ENCODE results near the gene ALKBH1. TPM values are rescaled to one million over a fixed set of nuclear protein-coding genes. Genes with fewer than 3 reads are reported as not detected.
A peak's percentile ranks its signal among the peaks of the same experiment; 100 is the strongest.

ALKBH1 gene
- total RNA-seq, 2 experiments from 2014 or later = 13.5 to 14.5 TPM

GRCh38 chr14:77714926-77715325 is 7.1 kb upstream of the ALKBH1 start:
- Mint-ChIP-seq H3K9me3 (no peaks in the 10 kb centered on the region), H3K27me3 (ENCODE audit: low read depth) (no peaks in the 10 kb centered on the region), H3K4me1 (ENCODE audit: low read depth) (peaks cover 32% of the 10 kb centered on the region), H3K36me3 (ENCODE audit: low read depth) (peaks cover 49% of the 10 kb centered on the region), H3K27ac (peak overlapping the region; percentile 73), H3K4me3 (no peak overlapping the region)
- peak; percentile 35 for DNase-seq
- CTCF ChIA-PET = interaction anchor here (0.7 kb wide), 1 partner anchor 38 kb away, joined by 4 read pairs; no protein-coding TSS in a partner anchor
- intact Hi-C loops (cut with micrococcal nuclease) = loop anchor here (5.0 kb wide), 1 partner anchor 37 kb away; no protein-coding TSS in a partner anchor

GRCh38 chr14:77710364-77710763 is 2.5 kb upstream of the ALKBH1 start:
- intact Hi-C loops (cut with micrococcal nuclease) = no loop called here
- CTCF ChIA-PET = no interaction called here
- H3K4me3 Mint-ChIP-seq = peak overlapping the region; percentile 2
- H3K27me3 Mint-ChIP-seq (ENCODE audit: low read depth) = no peaks in the 10 kb centered on the region
- H3K9me3 Mint-ChIP-seq = no peaks in the 10 kb centered on the region
- peaks cover 30% of the 10 kb centered on the region for H3K36me3 Mint-ChIP-seq (ENCODE audit: low read depth)
- no peak overlapping the region for H3K27ac Mint-ChIP-seq
- H3K4me1 Mint-ChIP-seq (ENCODE audit: low read depth) = peaks cover 56% of the 10 kb centered on the region
- no peak for DNase-seq

DNA sequence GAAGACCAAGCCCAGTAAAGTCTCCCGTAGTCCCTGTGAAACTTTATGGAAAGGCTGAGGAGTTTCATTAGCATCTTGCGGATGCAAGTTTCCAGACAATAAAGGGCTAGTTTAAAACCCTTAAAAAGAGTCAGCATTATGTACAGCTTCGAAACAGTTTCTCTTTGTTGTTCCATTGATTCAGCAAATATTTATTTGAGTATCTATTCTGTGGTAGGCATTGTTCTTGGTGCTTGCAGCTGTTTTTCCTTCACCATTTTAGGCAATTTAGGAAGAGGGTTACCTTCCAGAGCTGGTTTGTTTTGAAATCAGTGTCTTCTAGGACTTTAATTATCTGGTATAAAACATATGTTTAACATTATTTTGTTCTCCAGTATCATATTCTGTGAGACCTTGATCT is 1.6 kb upstream of the ALKBH1 start:
- DNase-seq = no peak
- Mint-ChIP-seq H3K4me1 (ENCODE audit: low read depth) (peaks cover 55% of the 10 kb centered on the region), H3K4me3 (peak overlapping the region; percentile 87), H3K36me3 (ENCODE audit: low read depth) (peaks cover 21% of the 10 kb centered on the region), H3K9me3 (no peaks in the 10 kb centered on the region), H3K27me3 (ENCODE audit: low read depth) (no peaks in the 10 kb centered on the region), H3K27ac (peak overlapping the region; percentile 51)
- CTCF ChIA-PET = interaction anchor here (0.6 to 1.4 kb wide), 2 partner anchors 55 to 250 kb away, joined by 3 to 5 read pairs; no protein-coding TSS in a partner anchor
- intact Hi-C loops (cut with micrococcal nuclease) = loop anchor here (5.0 kb wide), 1 partner anchor 407 kb away; no protein-coding TSS in a partner anchor

DNA sequence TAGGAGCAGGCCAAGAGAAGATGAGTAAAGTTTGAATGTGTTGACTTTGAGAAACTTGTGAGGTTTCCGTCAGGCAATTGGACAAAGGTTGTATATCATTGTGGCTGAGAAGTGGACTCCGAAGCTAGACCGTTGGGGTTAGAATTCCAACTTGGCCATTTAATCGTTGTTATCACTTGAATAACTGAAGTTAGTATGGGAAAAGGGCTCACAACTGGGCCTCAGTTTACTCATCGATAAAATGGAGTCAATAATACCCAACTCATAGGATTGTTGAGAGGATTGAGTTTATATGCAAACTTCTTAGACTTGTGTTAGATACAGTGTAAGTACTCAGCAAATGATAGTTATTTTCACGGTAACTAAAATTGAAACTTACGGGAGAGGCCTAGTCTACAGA is 926 bp upstream of the ALKBH1 start:
- H3K36me3 Mint-ChIP-seq (ENCODE audit: low read depth) = peaks cover 19% of the 10 kb centered on the region
- CTCF ChIA-PET = interaction anchor here (0.6 to 1.4 kb wide), 3 partner anchors 10 to 249 kb away, joined by 3 to 5 read pairs (median 3); no protein-coding TSS in a partner anchor

DNA sequence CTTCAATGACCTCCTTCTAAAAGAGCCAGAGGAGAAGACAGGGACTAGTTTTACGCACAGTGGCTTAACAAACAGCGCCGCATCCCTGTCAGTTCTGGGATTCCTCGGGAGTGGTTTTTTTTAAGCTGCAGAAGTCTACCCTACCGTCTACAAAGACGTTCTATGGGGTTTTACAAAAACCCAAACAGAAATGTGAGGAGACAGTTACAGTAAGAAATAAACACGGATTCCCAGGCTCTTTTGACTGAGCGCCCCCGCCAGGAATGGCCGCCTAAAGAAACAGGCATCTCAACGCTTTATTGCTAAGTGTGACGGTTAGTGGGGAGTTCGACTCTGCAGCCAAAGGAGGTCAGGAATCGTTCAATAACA is 484 bp downstream of the ALKBH1 start:
- peak; percentile 46 for DNase-seq
- H3K9me3 Mint-ChIP-seq = no peaks in the 10 kb centered on the region
- H3K27me3 Mint-ChIP-seq (ENCODE audit: low read depth) = no peaks in the 10 kb centered on the region
- intact Hi-C loops (cut with micrococcal nuclease) = loop anchor here (1.0 to 5.0 kb wide), 3 partner anchors 65 to 405 kb away; partner anchors contain the start of gene SPTLC2
- H3K4me1 Mint-ChIP-seq (ENCODE audit: low read depth) = peaks cover 45% of the 10 kb centered on the region
- CTCF ChIA-PET = interaction anchor here (1.5 kb wide), 1 partner anchor 18 kb away, joined by 6 read pairs; no protein-coding TSS in a partner anchor
- H3K4me3 Mint-ChIP-seq = peak overlapping the region; percentile 87
- H3K36me3 Mint-ChIP-seq (ENCODE audit: low read depth) = peaks cover 14% of the 10 kb centered on the region
- H3K27ac Mint-ChIP-seq = peak overlapping the region; percentile 88

More for the DNA sequence above, 926 bp upstream of the ALKBH1 start:
- no peaks in the 10 kb centered on the region for H3K9me3 Mint-ChIP-seq
- intact Hi-C loops (cut with micrococcal nuclease) = loop anchor here (1.0 to 5.0 kb wide), 5 partner anchors 53 to 406 kb away; partner anchors contain the start of genes ADCK1, GSTZ1, SNW1 and VIPAS39
- H3K27ac Mint-ChIP-seq = peak overlapping the region; percentile 88
- H3K27me3 Mint-ChIP-seq (ENCODE audit: low read depth) = no peaks in the 10 kb centered on the region
- H3K4me1 Mint-ChIP-seq (ENCODE audit: low read depth) = peaks cover 54% of the 10 kb centered on the region
- peak overlapping the region; percentile 87 for H3K4me3 Mint-ChIP-seq
- DNase-seq = no peak

- no peak overlapping the region for H3K27ac Mint-ChIP-seq
- intact Hi-C loops (cut with micrococcal nuclease) = no loop called here
- CTCF ChIA-PET = no interaction called here
- H3K27me3 Mint-ChIP-seq (ENCODE audit: low read depth) = no peaks in the 10 kb centered on the region
- no peaks in the 10 kb centered on the region for H3K4me1 Mint-ChIP-seq (ENCODE audit: low read depth)
- H3K4me3 Mint-ChIP-seq = no peak overlapping the region
- no peaks in the 10 kb centered on the region for H3K9me3 Mint-ChIP-seq
- no peak for DNase-seq
- H3K36me3 Mint-ChIP-seq (ENCODE audit: low read depth) = peaks cover 25% of the 10 kb centered on the region
Measured at GRCh38 chr14:77691259-77691658, 16.6 kb downstream of the ALKBH1 start.

DNA sequence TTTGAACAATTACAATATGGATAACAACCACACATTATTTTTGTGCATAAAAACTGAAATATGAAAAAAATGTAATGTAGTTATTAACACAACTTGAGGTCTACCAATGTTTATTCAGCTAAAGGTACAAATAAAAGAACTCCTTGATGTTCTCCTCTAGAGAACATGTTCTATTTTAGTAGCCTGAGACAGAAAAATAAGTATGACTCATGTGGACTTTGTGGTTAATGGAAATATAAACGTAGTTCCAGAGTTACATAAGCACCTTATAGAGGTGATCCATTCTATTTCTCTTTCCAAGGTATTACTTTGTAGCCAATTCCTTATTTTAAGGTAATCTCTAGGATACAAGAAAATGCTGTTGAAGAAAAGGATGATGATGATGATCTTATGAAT is 25.7 kb downstream of the ALKBH1 start:
- Mint-ChIP-seq H3K4me3 (no peak overlapping the region), H3K27me3 (ENCODE audit: low read depth) (no peaks in the 10 kb centered on the region), H3K27ac (no peak overlapping the region), H3K9me3 (no peaks in the 10 kb centered on the region), H3K4me1 (ENCODE audit: low read depth) (peaks cover 5% of the 10 kb centered on the region), H3K36me3 (ENCODE audit: low read depth) (peaks cover 26% of the 10 kb centered on the region)
- intact Hi-C loops (cut with micrococcal nuclease) = no loop called here
- no peak for DNase-seq
- CTCF ChIA-PET = no interaction called here

DNA sequence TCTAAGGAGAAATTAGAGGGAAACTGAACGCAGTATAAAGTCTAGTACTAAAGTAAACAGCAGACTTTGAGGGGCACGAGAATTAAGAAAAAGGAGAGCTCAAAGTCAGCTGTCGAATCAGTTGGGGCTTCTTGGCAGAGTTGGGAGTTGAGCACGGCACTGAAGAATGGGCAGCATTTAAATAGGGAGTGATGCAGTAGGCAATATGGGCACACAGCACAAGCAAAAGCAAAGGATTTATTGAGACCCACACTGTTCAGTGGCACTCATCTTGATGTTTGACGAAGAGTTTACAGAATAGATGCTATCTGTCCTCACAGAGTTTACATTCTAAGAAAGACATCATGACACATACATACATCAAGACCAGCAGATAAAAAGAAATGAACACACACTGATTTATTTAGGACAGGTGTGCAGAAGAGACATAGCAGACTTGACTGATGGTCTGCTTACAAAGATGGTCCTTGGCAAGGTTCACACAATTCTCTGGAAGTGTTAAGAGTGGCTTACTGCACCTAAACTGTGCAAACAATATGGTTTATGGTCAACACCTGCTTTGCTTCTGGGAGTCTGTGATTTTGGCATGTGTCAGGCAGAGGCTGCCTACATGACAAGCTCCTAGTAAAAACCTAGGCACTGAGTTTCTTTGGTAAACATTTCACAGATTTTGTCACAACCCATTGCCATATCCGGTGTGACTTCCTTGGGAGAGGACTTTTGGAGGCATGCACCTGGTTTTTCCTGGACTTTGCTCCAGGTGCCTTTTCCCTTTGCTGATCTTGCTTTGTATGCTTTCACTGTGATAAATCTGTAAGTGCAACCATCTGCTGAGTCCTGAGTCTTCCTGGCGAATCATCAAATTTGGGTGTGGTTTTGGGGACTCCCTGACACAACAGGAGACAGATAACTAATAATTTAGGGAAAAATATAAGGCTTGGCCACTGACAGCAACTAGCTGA is 26.3 kb downstream of the ALKBH1 start:
- CTCF ChIA-PET = no interaction called here
- H3K9me3 Mint-ChIP-seq = no peaks in the 10 kb centered on the region
- peaks cover 5% of the 10 kb centered on the region for H3K4me1 Mint-ChIP-seq (ENCODE audit: low read depth)
- intact Hi-C loops (cut with micrococcal nuclease) = no loop called here
- H3K27me3 Mint-ChIP-seq (ENCODE audit: low read depth) = no peaks in the 10 kb centered on the region
- no peak overlapping the region for H3K4me3 Mint-ChIP-seq
- no peak for DNase-seq
- peaks cover 22% of the 10 kb centered on the region for H3K36me3 Mint-ChIP-seq (ENCODE audit: low read depth)
- H3K27ac Mint-ChIP-seq = no peak overlapping the region

DNA sequence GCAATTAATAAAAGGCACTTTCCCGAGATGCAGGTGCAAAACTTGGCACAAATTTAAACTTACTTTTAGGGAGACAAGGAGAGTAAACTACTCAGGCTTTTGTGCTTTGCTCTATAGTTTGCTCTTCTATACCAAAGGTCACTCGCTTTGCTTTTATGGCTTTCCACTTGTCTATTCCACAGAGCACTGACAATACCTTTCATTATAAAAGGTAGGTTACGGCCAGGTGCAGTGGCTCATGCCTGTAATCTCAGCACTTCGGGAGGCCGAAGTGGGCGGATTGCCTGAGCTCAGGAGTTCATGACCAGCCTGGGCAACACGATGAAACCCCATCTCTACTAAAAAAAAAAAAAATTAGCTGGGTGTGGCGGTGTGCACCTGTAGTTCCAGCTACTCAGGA is 32.9 kb downstream of the ALKBH1 start:
- no peak for DNase-seq
- no peaks in the 10 kb centered on the region for H3K27me3 Mint-ChIP-seq (ENCODE audit: low read depth)
- H3K4me3 Mint-ChIP-seq = no peak overlapping the region
- CTCF ChIA-PET = interaction anchor here (0.7 kb wide), 1 partner anchor 889 kb away, joined by 3 read pairs; no protein-coding TSS in a partner anchor
- H3K27ac Mint-ChIP-seq = no peak overlapping the region
- H3K36me3 Mint-ChIP-seq (ENCODE audit: low read depth) = peaks cover 36% of the 10 kb centered on the region
- intact Hi-C loops (cut with micrococcal nuclease) = no loop called here
- no peaks in the 10 kb centered on the region for H3K4me1 Mint-ChIP-seq (ENCODE audit: low read depth)
- no peaks in the 10 kb centered on the region for H3K9me3 Mint-ChIP-seq

DNA sequence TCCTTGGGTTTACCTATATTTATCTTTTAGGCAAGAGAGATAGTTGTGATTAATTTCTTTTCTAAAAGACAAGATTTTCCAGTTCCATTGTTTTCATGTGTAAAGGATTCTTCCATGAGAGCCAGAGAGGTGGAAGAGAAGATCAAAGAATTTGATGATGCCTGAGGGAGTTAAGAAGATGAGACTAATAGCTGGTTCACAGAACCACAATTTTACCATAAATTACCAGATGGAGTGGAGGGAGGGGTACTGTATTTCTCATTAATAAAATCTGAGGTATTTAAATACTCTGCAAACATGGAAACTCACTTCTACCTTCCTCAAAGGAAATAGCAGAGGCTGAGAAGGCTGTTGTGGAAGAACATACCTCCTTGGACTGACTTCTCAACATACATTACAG is 34.6 kb downstream of the ALKBH1 start:
- peaks cover 24% of the 10 kb centered on the region for H3K36me3 Mint-ChIP-seq (ENCODE audit: low read depth)
- no peaks in the 10 kb centered on the region for H3K27me3 Mint-ChIP-seq (ENCODE audit: low read depth)
- intact Hi-C loops (cut with micrococcal nuclease) = no loop called here
- H3K27ac Mint-ChIP-seq = no peak overlapping the region
- CTCF ChIA-PET = no interaction called here
- H3K4me3 Mint-ChIP-seq = no peak overlapping the region
- no peaks in the 10 kb centered on the region for H3K9me3 Mint-ChIP-seq
- DNase-seq = no peak
- H3K4me1 Mint-ChIP-seq (ENCODE audit: low read depth) = no peaks in the 10 kb centered on the region

GRCh38 chr14:77667331-77667730 is 40.5 kb downstream of the ALKBH1 start:
- intact Hi-C loops (cut with micrococcal nuclease) = no loop called here
- Mint-ChIP-seq H3K36me3 (ENCODE audit: low read depth) (peaks cover 2% of the 10 kb centered on the region), H3K27ac (no peak overlapping the region), H3K9me3 (no peaks in the 10 kb centered on the region), H3K4me1 (ENCODE audit: low read depth) (no peaks in the 10 kb centered on the region), H3K4me3 (no peak overlapping the region), H3K27me3 (ENCODE audit: low read depth) (no peaks in the 10 kb centered on the region)
- CTCF ChIA-PET = interaction anchor here (0.6 kb wide), 1 partner anchor 197 kb away, joined by 6 read pairs; no protein-coding TSS in a partner anchor
- no peak for DNase-seq

GRCh38 chr14:77663293-77663692 is 44.5 kb downstream of the ALKBH1 start:
- H3K4me1 Mint-ChIP-seq (ENCODE audit: low read depth) = no peaks in the 10 kb centered on the region
- no peak for DNase-seq
- H3K27me3 Mint-ChIP-seq (ENCODE audit: low read depth) = no peaks in the 10 kb centered on the region
- intact Hi-C loops (cut with micrococcal nuclease) = no loop called here
- CTCF ChIA-PET = no interaction called here
- no peaks in the 10 kb centered on the region for H3K36me3 Mint-ChIP-seq (ENCODE audit: low read depth)
- no peaks in the 10 kb centered on the region for H3K9me3 Mint-ChIP-seq
- no peak overlapping the region for H3K27ac Mint-ChIP-seq
- H3K4me3 Mint-ChIP-seq = no peak overlapping the region
